A549 (cell line): ENCODE data around the gene SEMA5A. TPM values are rescaled to one million over a fixed set of nuclear protein-coding genes. Genes with fewer than 3 reads are reported as not detected.

Experiments used
- ATAC-seq, 2 experiments: fragments of 200-7000 bp in 1 of 2; fragments of >200 bp in 1 of 2; cut with Nextera tagmentation in 1 of 2; cut with Tn5 transposase in 1 of 2; 3 replicates each; pipeline versions ENCODE4 v1.8.0 to v1.9.1; 2018 to 2020; ENCODE audit warnings: mild to moderate bottlenecking in 1 of 2, moderate library complexity in 1 of 2
- CTCF ChIA-PET: fragments of 300-600 bp; sonication (Branson Sonifier 250); formaldehyde crosslinking; extraction: SDS; loops from one replicate; lab custom pipeline; 2021; ENCODE audit warnings: antibody characterized with exemption, inconsistent platforms; lab: Yijun Ruan, JAX
- POLR2A ChIA-PET: fragments of 350-600 bp; formaldehyde crosslinking; extraction: SDS; loops from one replicate; lab custom pipeline; 2021; ENCODE audit warnings: antibody characterized with exemption, inconsistent platforms; lab: Yijun Ruan, JAX
- DNase-seq, 2 experiments: peaks; one replicate each; pipeline versions ENCODE4 v3.0.0 to v3.0.0-alpha.2; 2011 to 2016; ENCODE audit warnings: low read depth in 1 of 2, low spot score in 1 of 2
- FAIRE-seq: peaks from 2 replicates; lab custom pipeline; 2011; peaks lifted over from hg19 to GRCh38; lab: Jason Lieb, UNC
- H3K27ac ChIP-seq, 2 experiments: fragments of >200 bp; sonication (Bioruptor Twin); formaldehyde crosslinking; 3 replicates each; pipeline ENCODE4 v1.5.1; 2016 to 2017
- H3K4me1 ChIP-seq: fragments of >200 bp; sonication (Bioruptor Twin); formaldehyde crosslinking; 3 replicates; pipeline ENCODE4 v1.6.1; 2016
- H3K4me2 ChIP-seq: fragments of >200 bp; sonication (Bioruptor Twin); formaldehyde crosslinking; 3 replicates; pipeline ENCODE4 v1.6.1; 2016
- H3K4me3 ChIP-seq: fragments of >200 bp; sonication (Bioruptor Twin); formaldehyde crosslinking; 3 replicates; pipeline ENCODE4 v1.5.1; 2016
- H3K9me3 ChIP-seq: fragments of >200 bp; sonication (Bioruptor Twin); formaldehyde crosslinking; 3 replicates; pipeline ENCODE4 v1.6.1; 2016
- BHLHE40 ChIP-seq: IDR thresholded peaks from 2 replicates; pipeline ENCODE4 v1.6.1; 2012; ENCODE audit warnings: low read depth, low read length, inconsistent platforms
- CHD4 ChIP-seq: fragments of 200-600 bp; sonication (generic); IDR thresholded peaks from 2 replicates; pipeline ENCODE4 v1.6.1; 2016; ENCODE audit warnings: antibody characterized with exemption, mild to moderate bottlenecking, borderline replicate concordance
- EHF ChIP-seq: fragments of 250-450 bp; sonication (Bioruptor Pico); IDR thresholded peaks from 2 replicates; pipeline ENCODE4 v1.5.0; 2020; ENCODE audit warnings: mild to moderate bottlenecking
- EHMT2 ChIP-seq: fragments of 200-600 bp; sonication (generic); IDR thresholded peaks from 2 replicates; pipeline ENCODE4 v1.6.1; 2016; ENCODE audit warnings: antibody characterized with exemption, low read depth, mild to moderate bottlenecking, moderate library complexity
- FOSL2 ChIP-seq, 2 experiments: fragments of 450-650 bp in 1 of 2; fragments of >200 bp in 1 of 2; sonication (Bioruptor Twin) in 1 of 2; formaldehyde crosslinking; IDR thresholded peaks; 2 replicates each; pipeline versions ENCODE4 v1.5.0 to v1.6.1; 2016 to 2020; ENCODE audit warnings: mild to moderate bottlenecking in 1 of 2, moderate library complexity in 1 of 2
- GATA3 ChIP-seq: IDR thresholded peaks from 2 replicates; pipeline ENCODE4 v1.6.1; 2012; ENCODE audit warnings: borderline replicate concordance
- HDAC2 ChIP-seq: fragments of 200-600 bp; sonication (generic); IDR thresholded peaks from 2 replicates; pipeline ENCODE4 v1.6.1; 2016
- HEYL ChIP-seq: fragments of 250-450 bp; sonication (Bioruptor Pico); IDR thresholded peaks from 2 replicates; pipeline ENCODE4 v1.8.0; 2021; ENCODE audit warnings: mild to moderate bottlenecking, moderate library complexity
- HOXB5 ChIP-seq: fragments of 250-450 bp; sonication (Bioruptor Pico); IDR thresholded peaks from 2 replicates; pipeline ENCODE4 v1.5.0; 2020; ENCODE audit warnings: mild to moderate bottlenecking, moderate library complexity
- KDM5A ChIP-seq: fragments of 200-600 bp; sonication (generic); IDR thresholded peaks from 2 replicates; pipeline ENCODE4 v1.6.1; 2016; ENCODE audit warnings: antibody characterized with exemption, mild to moderate bottlenecking
- MAZ ChIP-seq: fragments of 150-350 bp; IDR thresholded peaks from 2 replicates; pipeline ENCODE4 v1.6.1; 2014; ENCODE audit warnings: antibody characterized with exemption, low read depth, low read length, borderline replicate concordance
- POLR2A ChIP-seq: IDR thresholded peaks from 2 replicates; pipeline ENCODE4 v1.6.1; 2012; ENCODE audit warnings: mild to moderate bottlenecking, low read length
- POLR2AphosphoS2 ChIP-seq: conservative IDR thresholded peaks from 2 replicates; pipeline ENCODE4 v1.6.1; 2012; ENCODE audit warnings: low read length, improper control_type of control experiment, inconsistent platforms
- RARB ChIP-seq: fragments of 250-450 bp; sonication (Bioruptor Pico); IDR thresholded peaks from 2 replicates; pipeline ENCODE4 v1.8.0; 2021; ENCODE audit warnings: mild to moderate bottlenecking, moderate library complexity
- RFX5 ChIP-seq: fragments of 450-650 bp; IDR thresholded peaks from 2 replicates; pipeline ENCODE4 v1.7.1; 2014; ENCODE audit warnings: antibody characterized with exemption, mild to moderate bottlenecking, moderate library complexity
- TP53 ChIP-seq: fragments of 250-450 bp; sonication (Bioruptor Pico); IDR thresholded peaks from 2 replicates; pipeline ENCODE4 v1.5.0; 2021; ENCODE audit warnings: mild to moderate bottlenecking, moderate library complexity
- ZC3H11A ChIP-seq: fragments of 450-650 bp; IDR thresholded peaks from 2 replicates; pipeline ENCODE4 v1.6.1; 2014; ENCODE audit warnings: antibody characterized with exemption, mild to moderate bottlenecking
- ZNF302 ChIP-seq: fragments of 250-450 bp; sonication (Bioruptor Pico); IDR thresholded peaks from 2 replicates; pipeline ENCODE4 v1.9.0; 2021; ENCODE audit warnings: inconsistent platforms, mild to moderate bottlenecking, moderate library complexity
- WGBS: methylation state at CpG from one replicate; pipeline ENCODE4 v1.1.6; 2017; ENCODE audit errors: missing lambda C conversion rate; 5-methylcytosine and 5-hydroxymethylcytosine counted together
- polyA plus RNA-seq, 4 experiments: library from polyadenylated mRNA; depleted of rRNA in 3 of 4; stranded (reverse); fragments of >200 nt; fragmentation: RNase III in 1 of 4; extraction: RNeasy Plus Mini Kit Qiagen cat#74134 plus additional on column Dnase treatment in 1 of 4; gene quantifications; 2 replicates in 3 of 4; 3 replicates in 1 of 4; pipeline ENCODE4 v1.2.3, GENCODE V29; 2011 to 2017
- TF ChIP-seq, protein P1 (sequence below): fragments of >200 bp; sonication (Bioruptor Twin); formaldehyde crosslinking; IDR thresholded peaks from 3 replicates; pipeline ENCODE4 v1.5.1; 2016
- TF ChIP-seq, protein P2 (sequence below): fragments of 200-600 bp; sonication (generic); IDR thresholded peaks from 2 replicates; pipeline ENCODE4 v1.6.1; 2016; ENCODE audit warnings: antibody characterized with exemption, mild to moderate bottlenecking, moderate library complexity
- TF ChIP-seq, protein P3 (sequence below): IDR thresholded peaks from 2 replicates; pipeline ENCODE4 v1.6.1; 2012
- TF ChIP-seq, protein P4 (sequence below): IDR thresholded peaks from 2 replicates; pipeline ENCODE4 v1.6.1; 2012

The SEMA5A gene
- polyA plus RNA-seq, 2 of the 4 experiments (the other 2 are of a cell fraction) = not detected

DNA sequence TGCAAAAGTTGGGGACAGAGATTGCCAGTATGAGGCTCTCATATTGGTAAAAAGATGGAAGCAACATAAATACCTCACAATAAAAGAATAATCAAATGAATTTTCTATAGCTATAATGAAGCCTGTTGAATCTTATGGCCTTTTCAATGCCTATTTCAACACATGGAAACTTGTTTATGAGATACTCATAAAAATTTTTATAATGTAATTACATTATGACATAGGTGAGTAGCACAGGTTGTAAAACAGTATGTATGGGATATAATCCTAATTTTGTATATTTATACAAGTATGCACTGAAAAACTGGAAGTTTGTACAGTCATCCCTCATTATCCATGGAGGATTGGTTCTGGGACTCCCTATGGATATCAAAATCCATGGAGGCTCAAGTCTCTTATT lies 21.2 kb upstream of the SEMA5A start:
- H3K4me1 ChIP-seq = no peaks in the 10 kb centered on the region
- no peak overlapping the region for H3K27ac ChIP-seq
- TF ChIP-seq GATA3 (no peak), HOXB5 (no peak), ZC3H11A (no peak), HEYL (CRISPR knock-in tag) (no peak)
- TF ChIP-seq, protein P1, sequence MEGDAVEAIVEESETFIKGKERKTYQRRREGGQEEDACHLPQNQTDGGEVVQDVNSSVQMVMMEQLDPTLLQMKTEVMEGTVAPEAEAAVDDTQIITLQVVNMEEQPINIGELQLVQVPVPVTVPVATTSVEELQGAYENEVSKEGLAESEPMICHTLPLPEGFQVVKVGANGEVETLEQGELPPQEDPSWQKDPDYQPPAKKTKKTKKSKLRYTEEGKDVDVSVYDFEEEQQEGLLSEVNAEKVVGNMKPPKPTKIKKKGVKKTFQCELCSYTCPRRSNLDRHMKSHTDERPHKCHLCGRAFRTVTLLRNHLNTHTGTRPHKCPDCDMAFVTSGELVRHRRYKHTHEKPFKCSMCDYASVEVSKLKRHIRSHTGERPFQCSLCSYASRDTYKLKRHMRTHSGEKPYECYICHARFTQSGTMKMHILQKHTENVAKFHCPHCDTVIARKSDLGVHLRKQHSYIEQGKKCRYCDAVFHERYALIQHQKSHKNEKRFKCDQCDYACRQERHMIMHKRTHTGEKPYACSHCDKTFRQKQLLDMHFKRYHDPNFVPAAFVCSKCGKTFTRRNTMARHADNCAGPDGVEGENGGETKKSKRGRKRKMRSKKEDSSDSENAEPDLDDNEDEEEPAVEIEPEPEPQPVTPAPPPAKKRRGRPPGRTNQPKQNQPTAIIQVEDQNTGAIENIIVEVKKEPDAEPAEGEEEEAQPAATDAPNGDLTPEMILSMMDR = no peak
- H3K9me3 ChIP-seq = no peaks in the 10 kb centered on the region
- FAIRE-seq = no peak
- no peak overlapping the region for H3K4me3 ChIP-seq
- no peak for DNase-seq
- CTCF ChIA-PET = no interaction called here
- no peak overlapping the region for H3K4me2 ChIP-seq
- no peak for ATAC-seq
- POLR2A ChIA-PET = no interaction called here

DNA sequence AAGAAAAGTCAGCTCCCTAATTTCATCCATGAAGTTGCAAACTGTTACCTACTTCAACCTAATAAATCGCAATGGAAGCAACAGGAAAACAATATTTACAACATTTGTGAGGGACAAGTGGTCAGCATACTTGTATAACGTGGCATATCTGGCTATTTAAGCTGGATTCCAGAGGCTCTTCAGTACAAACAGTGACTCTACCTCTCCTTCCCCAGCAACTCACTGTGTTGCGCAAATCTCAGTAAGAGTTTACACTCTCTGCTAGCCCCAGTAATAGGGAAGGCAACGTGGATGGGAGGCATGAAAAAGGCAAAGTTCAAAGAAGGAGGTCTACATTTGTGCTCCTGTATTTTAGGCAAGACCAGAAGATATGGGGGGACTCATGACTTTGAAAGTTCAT lies 18.9 kb upstream of the SEMA5A start:
- ChIA-PET CTCF (no interaction called here), POLR2A (no interaction called here)
- no peak overlapping the region for H3K4me3 ChIP-seq
- H3K4me1 ChIP-seq = no peaks in the 10 kb centered on the region
- WGBS = 17% methylated on average over 4 of the region's 4 CpGs
- TF ChIP-seq KDM5A = no peak
- TF ChIP-seq TP53 = no peak
- TF ChIP-seq POLR2AphosphoS2 = no peak
- no peak for TF ChIP-seq POLR2A
- TF ChIP-seq RFX5 = no peak
- no peak for TF ChIP-seq HEYL (CRISPR knock-in tag)
- TF ChIP-seq, protein P2, sequence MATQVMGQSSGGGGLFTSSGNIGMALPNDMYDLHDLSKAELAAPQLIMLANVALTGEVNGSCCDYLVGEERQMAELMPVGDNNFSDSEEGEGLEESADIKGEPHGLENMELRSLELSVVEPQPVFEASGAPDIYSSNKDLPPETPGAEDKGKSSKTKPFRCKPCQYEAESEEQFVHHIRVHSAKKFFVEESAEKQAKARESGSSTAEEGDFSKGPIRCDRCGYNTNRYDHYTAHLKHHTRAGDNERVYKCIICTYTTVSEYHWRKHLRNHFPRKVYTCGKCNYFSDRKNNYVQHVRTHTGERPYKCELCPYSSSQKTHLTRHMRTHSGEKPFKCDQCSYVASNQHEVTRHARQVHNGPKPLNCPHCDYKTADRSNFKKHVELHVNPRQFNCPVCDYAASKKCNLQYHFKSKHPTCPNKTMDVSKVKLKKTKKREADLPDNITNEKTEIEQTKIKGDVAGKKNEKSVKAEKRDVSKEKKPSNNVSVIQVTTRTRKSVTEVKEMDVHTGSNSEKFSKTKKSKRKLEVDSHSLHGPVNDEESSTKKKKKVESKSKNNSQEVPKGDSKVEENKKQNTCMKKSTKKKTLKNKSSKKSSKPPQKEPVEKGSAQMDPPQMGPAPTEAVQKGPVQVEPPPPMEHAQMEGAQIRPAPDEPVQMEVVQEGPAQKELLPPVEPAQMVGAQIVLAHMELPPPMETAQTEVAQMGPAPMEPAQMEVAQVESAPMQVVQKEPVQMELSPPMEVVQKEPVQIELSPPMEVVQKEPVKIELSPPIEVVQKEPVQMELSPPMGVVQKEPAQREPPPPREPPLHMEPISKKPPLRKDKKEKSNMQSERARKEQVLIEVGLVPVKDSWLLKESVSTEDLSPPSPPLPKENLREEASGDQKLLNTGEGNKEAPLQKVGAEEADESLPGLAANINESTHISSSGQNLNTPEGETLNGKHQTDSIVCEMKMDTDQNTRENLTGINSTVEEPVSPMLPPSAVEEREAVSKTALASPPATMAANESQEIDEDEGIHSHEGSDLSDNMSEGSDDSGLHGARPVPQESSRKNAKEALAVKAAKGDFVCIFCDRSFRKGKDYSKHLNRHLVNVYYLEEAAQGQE = no peak
- TF ChIP-seq HDAC2 = no peak
- TF ChIP-seq, all 56 proteins: peak for 0
- Histone ChIP-seq H3K27ac (no peak overlapping the region), H3K9me3 (no peaks in the 10 kb centered on the region), H3K4me2 (no peak overlapping the region)
- FAIRE-seq (no peak), ATAC-seq (no peak), DNase-seq (no peak)

DNA sequence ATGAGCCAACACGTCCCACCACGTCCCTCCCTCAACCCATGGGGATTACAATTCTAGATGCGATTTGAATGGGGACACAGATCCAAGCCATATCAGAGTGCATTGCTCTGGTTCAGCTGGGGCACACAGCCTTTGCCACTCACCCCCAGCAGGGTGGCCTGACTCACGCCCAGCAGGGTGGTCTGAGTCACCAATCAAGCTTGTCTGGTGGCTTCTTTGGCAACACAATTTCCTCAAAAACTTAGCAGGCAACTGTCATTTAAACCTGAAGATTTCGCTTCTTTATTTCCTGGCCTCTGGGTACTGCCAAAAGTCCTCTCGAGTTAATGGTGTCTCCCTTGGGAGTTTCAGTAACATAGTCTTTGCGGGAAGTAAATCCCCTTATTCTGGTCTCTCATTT lies 16.3 kb upstream of the SEMA5A start:
- ChIA-PET CTCF (interaction anchor here (2.0 kb wide), 1 partner anchor 18 kb away, joined by 5 read pairs; no protein-coding TSS in a partner anchor), POLR2A (no interaction called here)
- Histone ChIP-seq H3K4me3 (no peak overlapping the region), H3K27ac (no peak overlapping the region), H3K9me3 (no peaks in the 10 kb centered on the region), H3K4me1 (no peaks in the 10 kb centered on the region), H3K4me2 (0 out of 3 replicates have a peak overlapping the region, but pooled peaks have one; percentile 23)
- DNase-seq (peak in 1 of 2 experiments; percentile 4), ATAC-seq (peak; percentile 43 to 77; a peak in 3 of 6 replicates), FAIRE-seq (no peak)
- TF ChIP-seq, protein P2 = no peak
- TF ChIP-seq RFX5 (no peak), RARB (no peak), EHMT2 (no peak), POLR2A (no peak), MAZ (no peak), ZNF302 (CRISPR knock-in tag) (no peak), FOSL2 (IDR thresholded peaks at IDR 0.05) (no peak), FOSL2 (CRISPR knock-in tag; IDR thresholded peaks at IDR 0.05) (no peak), HDAC2 (no peak), EHF (no peak), GATA3 (no peak), BHLHE40 (no peak), CHD4 (no peak)
- TF ChIP-seq, protein P3, sequence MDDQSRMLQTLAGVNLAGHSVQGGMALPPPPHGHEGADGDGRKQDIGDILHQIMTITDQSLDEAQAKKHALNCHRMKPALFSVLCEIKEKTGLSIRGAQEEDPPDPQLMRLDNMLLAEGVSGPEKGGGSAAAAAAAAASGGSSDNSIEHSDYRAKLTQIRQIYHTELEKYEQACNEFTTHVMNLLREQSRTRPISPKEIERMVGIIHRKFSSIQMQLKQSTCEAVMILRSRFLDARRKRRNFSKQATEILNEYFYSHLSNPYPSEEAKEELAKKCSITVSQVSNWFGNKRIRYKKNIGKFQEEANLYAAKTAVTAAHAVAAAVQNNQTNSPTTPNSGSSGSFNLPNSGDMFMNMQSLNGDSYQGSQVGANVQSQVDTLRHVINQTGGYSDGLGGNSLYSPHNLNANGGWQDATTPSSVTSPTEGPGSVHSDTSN = no peak
- TF ChIP-seq, protein P4, sequence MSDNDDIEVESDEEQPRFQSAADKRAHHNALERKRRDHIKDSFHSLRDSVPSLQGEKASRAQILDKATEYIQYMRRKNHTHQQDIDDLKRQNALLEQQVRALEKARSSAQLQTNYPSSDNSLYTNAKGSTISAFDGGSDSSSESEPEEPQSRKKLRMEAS = no peak
- WGBS = under 1% methylated on average over 7 of the region's 7 CpGs
